Measurements from ENCODE around the gene HNRNPA2B1. TPM values are rescaled to one million over a fixed set of nuclear protein-coding genes. Genes with fewer than 3 reads are reported as not detected.
A peak's percentile ranks its signal among the peaks of the same experiment; 100 is the strongest.
"Not testable (repeated sequence)": the region's sequence is repeated elsewhere in the genome, so short reads cannot be mapped to it uniquely, and the experiment has no call there.

Gene HNRNPA2B1
- total RNA-seq, 1 donor from 2014 or later, result 163 TPM

DNA sequence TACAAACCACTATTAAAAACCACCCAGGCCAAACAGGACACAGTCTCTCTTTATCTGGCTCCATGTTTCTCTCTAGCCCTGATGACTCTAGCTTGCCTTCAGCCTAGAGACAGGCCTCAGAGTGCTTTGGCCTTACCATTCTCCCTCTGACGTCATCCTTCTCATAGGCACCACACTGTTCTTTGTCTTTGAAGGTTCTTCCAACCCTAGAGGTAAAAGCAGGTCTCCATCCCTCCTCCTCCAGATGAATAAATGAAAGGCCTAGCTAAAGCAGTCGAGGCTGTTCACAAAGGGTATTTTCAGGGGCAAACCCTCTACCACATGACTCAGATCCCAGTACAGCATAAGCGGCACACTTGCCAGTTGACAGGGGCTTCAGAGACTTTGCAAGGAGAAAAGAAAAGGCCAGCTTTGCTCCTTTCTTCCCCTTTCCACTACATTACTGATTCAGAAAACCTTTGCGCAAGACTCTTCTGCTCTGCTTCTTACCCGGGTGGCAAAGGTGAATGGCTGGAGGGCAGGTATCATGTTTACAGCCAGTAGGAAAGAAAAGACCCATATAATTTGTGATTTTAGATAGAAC is 33.8 kb downstream of the HNRNPA2B1 start:
- DNase-seq (ENCODE audit: low read depth, low spot score), result no peak

DNA sequence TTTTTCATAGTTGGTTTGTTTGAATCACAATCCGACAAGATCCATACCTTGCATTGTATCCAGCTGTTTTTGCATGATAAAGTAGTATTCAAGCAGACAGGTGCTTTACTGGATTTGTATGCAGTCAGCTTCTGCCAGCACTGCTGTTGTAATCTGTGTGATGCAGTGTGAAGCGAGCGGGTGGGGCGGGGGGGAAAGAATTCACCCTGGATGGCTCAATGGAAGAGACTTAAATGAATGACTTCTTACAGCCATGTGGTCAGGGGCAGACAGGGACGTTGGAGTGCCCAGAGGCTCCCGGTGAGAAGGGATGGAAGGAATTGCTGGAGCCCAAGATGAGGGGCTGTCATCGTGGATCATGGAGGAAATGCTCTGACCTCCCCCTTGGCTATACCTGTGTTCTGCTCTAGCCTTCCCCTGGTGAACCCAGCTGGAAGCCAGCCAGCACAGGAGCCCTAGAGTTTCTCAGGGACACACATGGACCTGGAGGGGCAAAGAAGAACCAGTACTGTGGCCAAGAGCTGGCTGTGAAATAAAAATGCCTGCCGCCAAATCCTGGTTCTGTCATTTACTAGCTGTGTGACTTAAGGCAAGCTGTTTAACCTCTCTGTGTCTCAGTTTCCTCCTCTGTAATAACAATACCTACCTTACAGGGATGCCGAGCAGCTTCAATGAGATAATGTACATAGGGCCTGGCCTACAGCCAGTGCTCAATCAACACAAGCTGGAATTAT is 34.4 kb downstream of the HNRNPA2B1 start:
- DNase-seq (ENCODE audit: low read depth, low spot score), result no peak

DNA sequence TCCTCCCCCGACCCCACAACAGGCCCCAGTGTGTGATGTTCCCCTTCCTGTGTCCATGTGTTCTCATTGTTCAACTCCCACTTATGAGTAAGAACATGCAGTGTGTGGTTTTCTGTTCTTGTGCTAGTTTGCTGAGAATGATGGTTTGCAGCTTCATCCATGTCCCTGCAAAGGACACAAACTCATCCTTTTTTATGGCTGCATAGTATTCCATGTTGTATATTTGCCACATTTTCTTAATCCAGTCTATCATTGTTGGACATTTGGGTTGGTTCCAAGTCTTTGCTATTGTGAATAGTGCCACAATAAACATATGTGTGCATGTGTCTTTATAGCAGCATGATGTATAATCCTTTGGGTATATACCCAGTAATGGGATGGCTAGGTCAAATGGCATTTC is 36.7 kb downstream of the HNRNPA2B1 start:
- DNase-seq (ENCODE audit: low read depth, low spot score), result not testable (repeated sequence)

- no peak for DNase-seq (ENCODE audit: low read depth, low spot score)
Measured at GRCh38 chr7:26162431-26162830, 38.1 kb downstream of the HNRNPA2B1 start.

- DNase-seq (ENCODE audit: low read depth, low spot score), result no peak
Measured at GRCh38 chr7:26160896-26161295, 39.6 kb downstream of the HNRNPA2B1 start.

GRCh38 chr7:26159243-26159642 is 41.3 kb downstream of the HNRNPA2B1 start:
- DNase-seq (ENCODE audit: low read depth, low spot score), result no peak

- no peak for DNase-seq (ENCODE audit: low read depth, low spot score)
Measured at GRCh38 chr7:26157520-26158105, 42.9 kb downstream of the HNRNPA2B1 start.

DNA sequence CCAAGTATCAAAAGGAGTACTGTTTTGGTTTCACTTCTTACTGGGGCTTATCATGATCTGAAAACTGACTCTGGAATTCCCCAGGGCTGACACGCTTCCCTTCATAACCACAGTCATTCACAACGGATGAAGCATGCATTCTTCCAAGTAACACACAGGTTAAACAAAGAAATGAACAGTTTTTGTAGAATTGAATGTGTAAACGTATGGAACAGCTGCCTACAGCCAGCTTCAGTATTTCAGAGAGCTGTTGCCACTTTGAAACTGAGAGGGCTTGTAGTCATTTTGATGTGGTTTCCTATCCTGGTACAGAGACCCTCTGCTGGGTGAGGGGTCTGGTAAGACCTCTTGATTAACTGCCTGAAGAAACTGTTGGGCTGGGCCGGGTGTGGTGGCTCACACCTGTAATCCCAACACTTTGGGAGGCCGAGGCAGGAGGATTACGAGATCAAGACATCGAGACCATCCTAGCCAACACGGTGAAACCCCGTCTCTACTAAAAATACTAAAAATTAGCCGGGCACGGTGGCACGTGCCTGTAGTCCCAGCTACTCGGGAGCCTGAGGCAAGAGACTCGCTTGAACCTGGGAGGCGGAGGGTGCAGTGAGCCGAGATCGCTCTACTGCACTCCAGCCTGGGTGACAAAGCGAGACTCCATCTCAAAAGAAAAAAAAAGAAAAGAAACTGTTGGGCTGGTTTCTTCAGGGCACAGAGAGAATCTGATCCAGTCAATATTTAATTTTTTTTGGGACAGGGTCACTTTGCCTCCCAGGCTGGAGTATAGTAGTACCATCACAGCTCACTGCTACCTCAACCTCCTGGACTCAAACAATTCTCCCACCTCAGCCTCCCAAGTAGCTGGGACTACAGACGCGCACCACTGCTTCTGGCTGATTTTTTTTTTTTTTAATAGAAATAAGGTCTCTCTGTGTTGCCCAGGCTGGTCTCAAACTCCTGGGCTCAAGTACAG is 43.8 kb downstream of the HNRNPA2B1 start:
- DNase-seq (ENCODE audit: low read depth, low spot score), result peak; percentile 89

GRCh38 chr7:26155531-26156375 is 44.8 kb downstream of the HNRNPA2B1 start:
- no peak for DNase-seq (ENCODE audit: low read depth, low spot score)

- peak; percentile 55 for DNase-seq (ENCODE audit: low read depth, low spot score)
Measured at GRCh38 chr7:26153823-26154783, 46.4 kb downstream of the HNRNPA2B1 start.

DNA sequence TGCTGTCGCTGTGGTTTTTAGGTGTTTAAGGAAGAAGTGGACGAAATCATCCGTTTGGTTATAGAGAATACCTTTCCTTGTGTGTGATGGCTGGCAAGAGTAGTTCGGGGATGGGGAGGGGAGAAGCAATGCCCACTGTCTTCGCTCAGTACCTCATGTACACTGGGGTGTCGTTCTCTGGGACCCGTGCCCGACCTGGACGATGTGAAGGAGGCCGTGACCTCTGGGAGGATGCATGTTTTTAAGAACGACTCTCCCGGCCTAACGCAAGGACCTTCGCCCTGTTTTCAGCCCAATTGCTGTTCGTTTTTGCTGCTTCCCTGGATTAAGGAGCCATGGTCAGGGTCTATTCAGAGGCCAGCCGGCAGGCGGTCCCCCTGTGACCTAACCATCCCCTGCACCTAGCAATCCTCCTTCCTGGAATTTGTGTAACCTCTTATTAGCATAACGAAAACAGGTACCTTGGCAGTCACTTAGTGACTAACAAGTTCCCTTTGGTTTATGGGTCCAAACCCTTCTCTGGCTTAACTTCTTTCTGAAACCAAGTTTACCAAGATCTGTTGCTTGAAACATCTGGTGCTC is 47.2 kb downstream of the HNRNPA2B1 start:
- DNase-seq (ENCODE audit: low read depth, low spot score), result no peak

- DNase-seq (ENCODE audit: low read depth, low spot score), result not testable (repeated sequence)
Measured at GRCh38 chr7:26152782-26153240, 47.7 kb downstream of the HNRNPA2B1 start.

DNA sequence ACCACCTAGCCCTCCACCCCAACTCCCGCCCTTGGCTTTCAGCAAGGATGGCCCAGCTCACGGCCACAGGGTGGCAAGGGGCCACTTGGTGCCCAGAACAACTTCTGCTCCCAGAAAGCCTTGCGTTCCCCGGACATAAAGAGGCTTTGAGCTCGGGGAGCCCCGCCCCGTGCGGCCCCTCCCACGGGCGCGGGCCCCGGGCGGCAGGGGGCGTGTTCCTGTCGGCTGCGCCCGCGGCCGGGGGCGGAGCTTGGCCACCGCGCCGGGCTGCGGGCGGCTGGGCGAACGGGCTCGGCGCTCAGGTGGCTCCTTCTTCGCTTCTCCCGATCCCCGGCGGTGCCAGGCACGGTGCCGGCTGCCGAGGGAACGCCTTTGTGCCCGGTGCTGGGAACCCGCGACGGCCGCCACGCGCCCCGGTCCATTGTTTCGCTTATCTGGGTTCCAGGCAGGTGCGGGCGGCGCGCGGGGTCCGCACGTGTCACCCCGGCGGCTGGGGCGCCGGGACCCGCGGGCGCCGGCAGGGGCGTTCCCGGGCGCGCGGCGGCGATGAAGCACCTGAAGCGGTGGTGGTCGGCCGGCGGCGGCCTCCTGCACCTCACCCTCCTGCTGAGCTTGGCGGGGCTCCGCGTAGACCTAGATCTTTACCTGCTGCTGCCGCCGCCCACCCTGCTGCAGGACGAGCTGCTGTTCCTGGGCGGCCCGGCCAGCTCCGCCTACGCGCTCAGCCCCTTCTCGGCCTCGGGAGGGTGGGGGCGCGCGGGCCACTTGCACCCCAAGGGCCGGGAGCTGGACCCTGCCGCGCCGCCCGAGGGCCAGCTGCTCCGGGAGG is 48.4 kb downstream of the HNRNPA2B1 start, which contains the start of gene NFE2L3:
Gene NFE2L3 (plus strand): TSS at position 246 of the 829 bp plus-strand sequence. CDS start 301 bp downstream, at position 547.
- no peak for DNase-seq (ENCODE audit: low read depth, low spot score)

DNA sequence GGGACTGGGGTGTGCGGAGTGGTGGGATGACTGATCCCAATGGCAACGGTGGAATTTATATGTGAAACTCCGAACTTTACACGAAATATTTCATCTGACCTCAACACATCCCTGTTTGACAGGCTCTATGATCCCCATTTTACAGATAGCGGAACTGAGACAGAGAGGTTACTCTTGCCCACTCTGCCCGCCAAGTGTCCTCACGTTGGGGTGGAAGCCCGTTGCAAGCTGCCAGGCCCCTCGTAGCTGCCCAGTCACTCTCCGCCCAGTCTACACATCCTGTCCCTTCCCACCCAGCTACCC is 48.9 kb downstream of the HNRNPA2B1 start:
- DNase-seq (ENCODE audit: low read depth, low spot score), result no peak

GRCh38 chr7:26151096-26151495 is 49.5 kb downstream of the HNRNPA2B1 start:
- DNase-seq (ENCODE audit: low read depth, low spot score), result no peak

GRCh38 chr7:26149391-26149977 is 51.1 kb downstream of the HNRNPA2B1 start:
- DNase-seq (ENCODE audit: low read depth, low spot score), result no peak

- not testable (repeated sequence) for DNase-seq (ENCODE audit: low read depth, low spot score)
Measured at GRCh38 chr7:26148307-26148700, 52.2 kb downstream of the HNRNPA2B1 start.

Data from pulmonary artery endothelial cell (primary cell).